Hair follicle dermal papilla cell (primary cell): ENCODE results near the gene LCE6A. TPM values are rescaled to one million over a fixed set of nuclear protein-coding genes. Genes with fewer than 3 reads are reported as not detected.

ENCODE experiments used
- total RNA-seq: library from RNA; depleted of rRNA; stranded (reverse); fragments of >200 nt; gene quantifications from 2 replicates; pipeline ENCODE4 v1.2.3, GENCODE V29; 2012

Gene LCE6A
- not detected in 2 replicates for total RNA-seq

GRCh38 chr1:152842556-152842955 lies at the start of gene LCE6A:
Gene LCE6A, plus strand, starts transcription at chr1:152842856. Its CDS starts 665 bp downstream, at chr1:152843521.

GRCh38 chr1:152796421-152796820 lies 46.2 kb upstream of the LCE6A start, which contains the start of gene LCE1D:
Gene LCE1D, plus strand, starts transcription at chr1:152796721. Its CDS starts 1,074 bp downstream, at chr1:152797795.

GRCh38 chr1:152806576-152806975 lies 36.1 kb upstream of the LCE6A start, which contains the start of gene LCE1C:
Gene LCE1C, minus strand, starts transcription at chr1:152806651. Its CDS starts 1,173 bp downstream, at chr1:152805478.

GRCh38 chr1:152811671-152812070 lies 31.0 kb upstream of the LCE6A start, which contains the start of gene LCE1B:
Gene LCE1B, plus strand, starts transcription at chr1:152811971. Its CDS starts 476 bp downstream, at chr1:152812447.

GRCh38 chr1:152827173-152827572 lies 15.5 kb upstream of the LCE6A start, which contains the start of gene LCE1A:
Gene LCE1A, plus strand, starts transcription at chr1:152827473. Its CDS starts 0 bp downstream, at chr1:152827473.

GRCh38 chr1:152859696-152860095 lies 17.0 kb downstream of the LCE6A start, which contains the start of gene LCE7A:
Gene LCE7A, plus strand, starts transcription at chr1:152859996. Its CDS starts 702 bp downstream, at chr1:152860698.

GRCh38 chr1:152878042-152878441 lies 35.4 kb downstream of the LCE6A start, which contains the start of gene SMCP:
Gene SMCP, plus strand, starts transcription at chr1:152878322. Its CDS starts 6,101 bp downstream, at chr1:152884423.

Other genes starting within 250 kb of the LCE6A start
- not detected in 2 replicates for gene LCE3C, start 242.6 kb upstream of the LCE6A start, total RNA-seq
- not detected in 2 replicates for gene LCE3B, start 229.0 kb upstream of the LCE6A start, total RNA-seq
- gene LCE3A, start 219.8 kb upstream of the LCE6A start, total RNA-seq, result not detected in 2 replicates
- not detected in 2 replicates for gene LCE2D, start 179.5 kb upstream of the LCE6A start, total RNA-seq
- gene LCE2C, start 167.6 kb upstream of the LCE6A start, total RNA-seq, result not detected in 2 replicates
- gene LCE2B, start 156.7 kb upstream of the LCE6A start, total RNA-seq, result not detected in 2 replicates
- not detected in 2 replicates for gene LCE2A, start 144.5 kb upstream of the LCE6A start, total RNA-seq
- gene LCE4A, start 134.7 kb upstream of the LCE6A start, total RNA-seq, result not detected in 2 replicates
- gene KPRP, start 84.8 kb upstream of the LCE6A start, total RNA-seq, result not detected in 2 replicates
- gene LCE1F, start 67.7 kb upstream of the LCE6A start, total RNA-seq, result not detected in 2 replicates
- gene LCE1E, start 56.6 kb upstream of the LCE6A start, total RNA-seq, result not detected in 2 replicates
- not detected in 2 replicates for gene LCE1D, start 46.1 kb upstream of the LCE6A start, total RNA-seq
- not detected in 2 replicates for gene LCE1C, start 36.2 kb upstream of the LCE6A start, total RNA-seq
- gene LCE1B, start 30.9 kb upstream of the LCE6A start, total RNA-seq, result not detected in 2 replicates
- gene LCE1A, start 15.4 kb upstream of the LCE6A start, total RNA-seq, result not detected in 2 replicates
- not detected in 2 replicates for gene LCE7A, start 17.1 kb downstream of the LCE6A start, total RNA-seq
- not detected in 2 replicates for gene SMCP, start 35.5 kb downstream of the LCE6A start, total RNA-seq
- not detected in 2 replicates for gene IVL, start 65.7 kb downstream of the LCE6A start, total RNA-seq
- gene SPRR5, start 104.3 kb downstream of the LCE6A start, total RNA-seq, result not detected in 2 replicates
- not detected in 2 replicates for gene SPRR4, start 127.8 kb downstream of the LCE6A start, total RNA-seq
- not detected in 2 replicates for gene SPRR1A, start 141.2 kb downstream of the LCE6A start, total RNA-seq
- not detected in 2 replicates for gene SPRR3, start 158.9 kb downstream of the LCE6A start, total RNA-seq
- not detected in 2 replicates for gene SPRR1B, start 188.3 kb downstream of the LCE6A start, total RNA-seq
- gene SPRR2D, start 198.3 kb downstream of the LCE6A start, total RNA-seq, result not detected in 2 replicates
- not detected in 2 replicates for gene SPRR2A, start 214.7 kb downstream of the LCE6A start, total RNA-seq
- gene SPRR2B, start 228.8 kb downstream of the LCE6A start, total RNA-seq, result not detected in 2 replicates